OCI-LY1 (cell line): ENCODE results near the gene GRIN2A.

Experiments
- H2AFZ ChIP-seq: fragments of 200-600 bp; sonication (generic), shearing (Covaris generic); 2 replicates; pipeline ENCODE4 v1.6.0; 2014; ENCODE audit warnings: antibody characterized with exemption, mild to moderate bottlenecking, low read length
- H3F3A ChIP-seq: fragments of 200-600 bp; sonication (generic), shearing (Covaris generic); 2 replicates; pipeline ENCODE4 v1.6.0; 2014; ENCODE audit warnings: mild to moderate bottlenecking, antibody characterized with exemption, low read length, moderate library complexity; ENCODE audit not compliant: insufficient read depth
- H3K27ac ChIP-seq: fragments of 200-600 bp; sonication (generic); 2 replicates; pipeline ENCODE4 v1.5.1; 2014; ENCODE audit warnings: low read length, mixed run types, mild to moderate bottlenecking, low read depth; ENCODE audit not compliant: poor library complexity, severe bottlenecking
- H3K27me3 ChIP-seq: fragments of 200-600 bp; sonication (generic); 2 replicates; pipeline ENCODE4 v1.6.0; 2014; ENCODE audit warnings: antibody characterized with exemption, mild to moderate bottlenecking, low read length, moderate library complexity; ENCODE audit not compliant: insufficient read depth
- H3K36me3 ChIP-seq: fragments of 200-600 bp; sonication (generic); 2 replicates; pipeline ENCODE4 v1.6.1; 2014; ENCODE audit warnings: mild to moderate bottlenecking, antibody characterized with exemption, low read length, moderate library complexity, mixed read lengths; ENCODE audit not compliant: insufficient read depth
- H3K4me1 ChIP-seq: fragments of 200-600 bp; sonication (generic); 2 replicates; pipeline ENCODE4 v1.5.1; 2014; ENCODE audit warnings: mild to moderate bottlenecking, low read length, moderate library complexity; ENCODE audit not compliant: insufficient read depth, severe bottlenecking
- H3K4me2 ChIP-seq: fragments of 200-600 bp; sonication (generic), shearing (Covaris generic); 2 replicates; pipeline ENCODE4 v1.6.1; 2014; ENCODE audit warnings: low read length
- H3K4me3 ChIP-seq: fragments of 200-600 bp; sonication (generic); 2 replicates; pipeline ENCODE4 v1.5.1; 2014; ENCODE audit warnings: low read length, low read depth, mild to moderate bottlenecking, mixed read lengths; ENCODE audit not compliant: poor library complexity, severe bottlenecking
- H3K79me2 ChIP-seq: fragments of 200-600 bp; shearing (Covaris generic); 2 replicates; pipeline ENCODE4 v1.6.1; 2016; ENCODE audit warnings: mixed run types, low read length, mixed read lengths; ENCODE audit not compliant: insufficient read depth
- H3K9ac ChIP-seq: fragments of 200-600 bp; sonication (generic), shearing (Covaris generic); 2 replicates; pipeline ENCODE4 v1.6.1; 2014; ENCODE audit warnings: mild to moderate bottlenecking, low read length, mixed read lengths
- H3K9me2 ChIP-seq: fragments of 200-600 bp; sonication (generic), shearing (Covaris generic); 2 replicates; pipeline ENCODE4 v1.6.1; 2014; ENCODE audit warnings: low read depth, mild to moderate bottlenecking, low read length, mixed read lengths
- H3K9me3 ChIP-seq: fragments of 200-600 bp; shearing (Covaris generic); 2 replicates; pipeline ENCODE4 v1.6.1; 2014; ENCODE audit warnings: low read length, mixed read lengths
- H4K20me1 ChIP-seq: fragments of 200-600 bp; sonication (generic), shearing (Covaris generic); 2 replicates; pipeline ENCODE4 v1.6.0; 2016; ENCODE audit warnings: mild to moderate bottlenecking, low read length; ENCODE audit not compliant: insufficient read depth
- EZH2 ChIP-seq: fragments of 200-600 bp; sonication (generic), shearing (Covaris generic); IDR thresholded peaks from 2 replicates; pipeline ENCODE4 v1.8.0; 2017; ENCODE audit warnings: borderline replicate concordance, mixed run types, mild to moderate bottlenecking, antibody characterized with exemption, low read length, moderate library complexity, mixed read lengths
- TF ChIP-seq, protein P1 (sequence below): fragments of 200-600 bp; sonication (generic), shearing (Covaris generic); IDR thresholded peaks from 2 replicates; pipeline ENCODE4 v1.5.1; 2017; ENCODE audit warnings: mild to moderate bottlenecking, antibody characterized with exemption, low read length, moderate library complexity, mixed read lengths

The GRIN2A gene

DNA sequence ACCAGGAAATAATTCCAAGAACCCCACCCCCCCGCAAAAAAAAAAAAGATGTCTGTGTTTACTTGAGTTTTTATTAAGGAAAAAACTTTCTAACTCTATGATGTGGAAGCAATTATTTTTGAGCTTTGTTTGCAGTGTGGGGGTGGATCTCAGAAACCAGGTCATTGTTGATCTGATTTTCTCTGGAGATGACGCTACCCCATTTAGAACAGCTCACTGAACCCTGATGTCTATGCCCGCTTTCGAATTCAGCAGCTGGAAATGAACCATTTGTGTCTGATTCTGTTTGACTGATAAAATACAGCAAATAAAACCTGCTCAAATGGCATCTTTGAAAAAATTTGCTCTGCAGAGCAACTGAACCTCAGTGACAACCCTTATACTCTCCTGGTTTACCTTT, 368.6 kb downstream of the GRIN2A start:
- Histone ChIP-seq H3K9me3 (no peaks in the 10 kb centered on the region), H3K9ac (no peak overlapping the region), H2AFZ (no peak overlapping the region), H3K4me1 (no peaks in the 10 kb centered on the region), H3K79me2 (no peaks in the 10 kb centered on the region), H4K20me1 (no peaks in the 10 kb centered on the region), H3K9me2 (no peaks in the 10 kb centered on the region), H3F3A (no peaks in the 10 kb centered on the region), H3K27ac (no peak overlapping the region), H3K27me3 (no peaks in the 10 kb centered on the region), H3K36me3 (no peaks in the 10 kb centered on the region), H3K4me2 (no peak overlapping the region), H3K4me3 (no peak overlapping the region)
- TF ChIP-seq, protein P1, sequence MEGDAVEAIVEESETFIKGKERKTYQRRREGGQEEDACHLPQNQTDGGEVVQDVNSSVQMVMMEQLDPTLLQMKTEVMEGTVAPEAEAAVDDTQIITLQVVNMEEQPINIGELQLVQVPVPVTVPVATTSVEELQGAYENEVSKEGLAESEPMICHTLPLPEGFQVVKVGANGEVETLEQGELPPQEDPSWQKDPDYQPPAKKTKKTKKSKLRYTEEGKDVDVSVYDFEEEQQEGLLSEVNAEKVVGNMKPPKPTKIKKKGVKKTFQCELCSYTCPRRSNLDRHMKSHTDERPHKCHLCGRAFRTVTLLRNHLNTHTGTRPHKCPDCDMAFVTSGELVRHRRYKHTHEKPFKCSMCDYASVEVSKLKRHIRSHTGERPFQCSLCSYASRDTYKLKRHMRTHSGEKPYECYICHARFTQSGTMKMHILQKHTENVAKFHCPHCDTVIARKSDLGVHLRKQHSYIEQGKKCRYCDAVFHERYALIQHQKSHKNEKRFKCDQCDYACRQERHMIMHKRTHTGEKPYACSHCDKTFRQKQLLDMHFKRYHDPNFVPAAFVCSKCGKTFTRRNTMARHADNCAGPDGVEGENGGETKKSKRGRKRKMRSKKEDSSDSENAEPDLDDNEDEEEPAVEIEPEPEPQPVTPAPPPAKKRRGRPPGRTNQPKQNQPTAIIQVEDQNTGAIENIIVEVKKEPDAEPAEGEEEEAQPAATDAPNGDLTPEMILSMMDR: no peak
- no peak for TF ChIP-seq EZH2

DNA sequence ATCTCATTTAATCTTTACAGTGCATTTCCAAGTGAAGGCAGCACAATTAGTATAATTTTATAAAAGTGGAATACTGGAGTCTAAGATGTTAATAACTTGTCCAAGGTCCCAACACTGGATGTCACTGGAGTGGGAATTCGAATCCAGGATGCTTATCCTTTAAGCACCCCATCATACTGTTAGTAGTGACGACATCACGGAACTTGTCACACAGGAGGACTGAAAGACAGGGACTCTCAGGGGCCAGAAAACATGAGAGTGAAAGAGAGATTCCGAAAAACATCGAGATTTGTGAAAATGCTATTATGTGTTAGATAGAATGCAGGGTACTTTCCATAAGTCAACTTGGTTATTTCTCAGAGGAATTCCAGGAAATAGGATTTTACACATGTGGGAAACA, 374.0 kb downstream of the GRIN2A start:
- H3K4me1 ChIP-seq: no peaks in the 10 kb centered on the region
- no peaks in the 10 kb centered on the region for H3K36me3 ChIP-seq
- H3K27ac ChIP-seq: no peak overlapping the region
- no peak for TF ChIP-seq EZH2
- TF ChIP-seq, protein P1: no peak
- no peaks in the 10 kb centered on the region for H3K9me3 ChIP-seq
- no peak overlapping the region for H3K4me3 ChIP-seq
- H4K20me1 ChIP-seq: no peaks in the 10 kb centered on the region
- no peaks in the 10 kb centered on the region for H3K79me2 ChIP-seq
- no peaks in the 10 kb centered on the region for H3F3A ChIP-seq
- no peaks in the 10 kb centered on the region for H3K27me3 ChIP-seq
- H3K4me2 ChIP-seq: no peak overlapping the region
- no peak overlapping the region for H3K9ac ChIP-seq
- H2AFZ ChIP-seq: no peak overlapping the region
- no peaks in the 10 kb centered on the region for H3K9me2 ChIP-seq

DNA sequence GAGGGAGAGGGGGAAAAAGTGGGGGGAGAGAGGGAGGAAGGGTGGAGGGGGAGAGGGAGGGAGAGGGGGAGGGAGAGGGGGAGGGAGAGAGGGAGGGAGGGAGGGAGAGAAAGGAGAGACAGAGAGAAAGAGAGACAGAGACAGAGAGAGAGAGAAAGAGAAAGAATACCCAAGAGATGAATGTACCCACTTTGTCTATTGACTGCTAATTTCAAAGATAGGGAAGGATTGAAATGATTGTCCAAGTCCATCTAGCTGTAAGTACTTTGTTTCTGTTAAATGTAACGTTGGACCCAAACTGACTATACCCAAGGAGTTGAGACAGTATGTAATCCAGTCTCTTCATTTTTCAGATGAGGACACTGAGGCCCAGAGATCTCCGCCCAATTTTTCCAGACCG, 374.9 kb downstream of the GRIN2A start:
- H3K9ac ChIP-seq: no peak overlapping the region
- H3K79me2 ChIP-seq: no peaks in the 10 kb centered on the region
- no peak overlapping the region for H3K4me3 ChIP-seq
- no peaks in the 10 kb centered on the region for H3K4me1 ChIP-seq
- TF ChIP-seq, protein P1: no peak
- TF ChIP-seq EZH2: no peak
- no peak overlapping the region for H3K27ac ChIP-seq
- no peaks in the 10 kb centered on the region for H3K27me3 ChIP-seq
- H3K9me3 ChIP-seq: no peaks in the 10 kb centered on the region
- no peak overlapping the region for H3K4me2 ChIP-seq
- no peaks in the 10 kb centered on the region for H3F3A ChIP-seq
- no peak overlapping the region for H2AFZ ChIP-seq
- no peaks in the 10 kb centered on the region for H4K20me1 ChIP-seq
- no peaks in the 10 kb centered on the region for H3K36me3 ChIP-seq
- H3K9me2 ChIP-seq: no peaks in the 10 kb centered on the region
